ENCODE results near the gene CNTNAP2. TPM values are rescaled to one million over a fixed set of nuclear protein-coding genes. Genes with fewer than 3 reads are reported as not detected.

Gene CNTNAP2
- total and polyA plus RNA-seq, 9 of the 15 experiments (the other 6 are each of a cell fraction or from before 2014, with no cell fraction given) = 0.04 to 0.62 (median 0.09) TPM; not detected in 4

- Histone ChIP-seq H3K4me1 (replicated peaks in 1 of 2; ENCODE audit: control insufficient read depth in 2 of 2, insufficient read depth in 2 of 2, low read length in 2 of 2) (no peaks in the 10 kb centered on the region), H3K9me3 (replicated peaks; ENCODE audit: control insufficient read depth, insufficient read depth, low read depth, low read length) (no peaks in the 10 kb centered on the region), H3K27me3 (ENCODE audit: control insufficient read depth in 2 of 2, insufficient read depth in 2 of 2, low read length in 2 of 2) (no peaks in the 10 kb centered on the region), H3K9me1 (ENCODE audit: control insufficient read depth, insufficient read depth, low read length) (no peaks in the 10 kb centered on the region), H3K9ac (ENCODE audit: insufficient read depth in 1 of 2, low read depth in 2 of 2, low read length in 2 of 2) (no peak overlapping the region), H3K36me3 (ENCODE audit: control insufficient read depth, insufficient read depth, low read length) (no peaks in the 10 kb centered on the region), H4K20me1 (replicated peaks; ENCODE audit: control insufficient read depth, insufficient read depth, low read length) (no peaks in the 10 kb centered on the region), H2AFZ (ENCODE audit: low read depth, low read length) (no peak overlapping the region), H3K4me2 (ENCODE audit: insufficient read depth, low read length) (no peak overlapping the region), H3K4me3 (no peak overlapping the region), H3K27ac (ENCODE audit: extremely low read depth, low read depth, low read length) (no peak overlapping the region), H3K79me2 (ENCODE audit: control insufficient read depth, insufficient read depth, low read length) (no peaks in the 10 kb centered on the region)
- no peak for DNase-seq (ENCODE audit: extremely low read depth in 1 of 4, low spot score in 3 of 4)
- no peak for ATAC-seq
- no TSS peak for BruUV-seq (replicated peaks)
- no peak for FAIRE-seq
- no peak for TF ChIP-seq SREBF2 (CRISPR knock-in tag; IDR thresholded peaks at IDR 0.05)
- TF ChIP-seq ZNF311 (CRISPR knock-in tag; IDR thresholded peaks at IDR 0.05) = no peak
- TF ChIP-seq TAF7 (tag; IDR thresholded peaks at IDR 0.05) = no peak
- no peak for TF ChIP-seq ASH1L (IDR thresholded peaks at IDR 0.05; ENCODE audit: borderline replicate concordance, low read depth, partially characterized antibody)
- no peak for TF ChIP-seq CHD4 (IDR thresholded peaks at IDR 0.05; ENCODE audit: insufficient read depth, insufficient replicate concordance, low read depth, low read length, poor library complexity, severe bottlenecking)
- TF ChIP-seq, protein P1, sequence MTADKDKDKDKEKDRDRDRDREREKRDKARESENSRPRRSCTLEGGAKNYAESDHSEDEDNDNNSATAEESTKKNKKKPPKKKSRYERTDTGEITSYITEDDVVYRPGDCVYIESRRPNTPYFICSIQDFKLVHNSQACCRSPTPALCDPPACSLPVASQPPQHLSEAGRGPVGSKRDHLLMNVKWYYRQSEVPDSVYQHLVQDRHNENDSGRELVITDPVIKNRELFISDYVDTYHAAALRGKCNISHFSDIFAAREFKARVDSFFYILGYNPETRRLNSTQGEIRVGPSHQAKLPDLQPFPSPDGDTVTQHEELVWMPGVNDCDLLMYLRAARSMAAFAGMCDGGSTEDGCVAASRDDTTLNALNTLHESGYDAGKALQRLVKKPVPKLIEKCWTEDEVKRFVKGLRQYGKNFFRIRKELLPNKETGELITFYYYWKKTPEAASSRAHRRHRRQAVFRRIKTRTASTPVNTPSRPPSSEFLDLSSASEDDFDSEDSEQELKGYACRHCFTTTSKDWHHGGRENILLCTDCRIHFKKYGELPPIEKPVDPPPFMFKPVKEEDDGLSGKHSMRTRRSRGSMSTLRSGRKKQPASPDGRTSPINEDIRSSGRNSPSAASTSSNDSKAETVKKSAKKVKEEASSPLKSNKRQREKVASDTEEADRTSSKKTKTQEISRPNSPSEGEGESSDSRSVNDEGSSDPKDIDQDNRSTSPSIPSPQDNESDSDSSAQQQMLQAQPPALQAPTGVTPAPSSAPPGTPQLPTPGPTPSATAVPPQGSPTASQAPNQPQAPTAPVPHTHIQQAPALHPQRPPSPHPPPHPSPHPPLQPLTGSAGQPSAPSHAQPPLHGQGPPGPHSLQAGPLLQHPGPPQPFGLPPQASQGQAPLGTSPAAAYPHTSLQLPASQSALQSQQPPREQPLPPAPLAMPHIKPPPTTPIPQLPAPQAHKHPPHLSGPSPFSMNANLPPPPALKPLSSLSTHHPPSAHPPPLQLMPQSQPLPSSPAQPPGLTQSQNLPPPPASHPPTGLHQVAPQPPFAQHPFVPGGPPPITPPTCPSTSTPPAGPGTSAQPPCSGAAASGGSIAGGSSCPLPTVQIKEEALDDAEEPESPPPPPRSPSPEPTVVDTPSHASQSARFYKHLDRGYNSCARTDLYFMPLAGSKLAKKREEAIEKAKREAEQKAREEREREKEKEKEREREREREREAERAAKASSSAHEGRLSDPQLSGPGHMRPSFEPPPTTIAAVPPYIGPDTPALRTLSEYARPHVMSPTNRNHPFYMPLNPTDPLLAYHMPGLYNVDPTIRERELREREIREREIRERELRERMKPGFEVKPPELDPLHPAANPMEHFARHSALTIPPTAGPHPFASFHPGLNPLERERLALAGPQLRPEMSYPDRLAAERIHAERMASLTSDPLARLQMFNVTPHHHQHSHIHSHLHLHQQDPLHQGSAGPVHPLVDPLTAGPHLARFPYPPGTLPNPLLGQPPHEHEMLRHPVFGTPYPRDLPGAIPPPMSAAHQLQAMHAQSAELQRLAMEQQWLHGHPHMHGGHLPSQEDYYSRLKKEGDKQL (CRISPR knock-in tag; IDR thresholded peaks at IDR 0.05; ENCODE audit: borderline replicate concordance) = no peak
- TF ChIP-seq ATF1 (CRISPR knock-in tag; IDR thresholded peaks at IDR 0.05) = no peak
- TF ChIP-seq ATF1 (tag; IDR thresholded peaks at IDR 0.05) = no peak
- TF ChIP-seq CBX3 (IDR thresholded peaks at IDR 0.05; ENCODE audit: borderline replicate concordance in 1 of 2, low read length in 2 of 2) = no peak
- no peak for TF ChIP-seq ZNF133 (CRISPR knock-in tag; IDR thresholded peaks at IDR 0.05)
- POLR2A ChIA-PET = no interaction called here
- intact Hi-C loops (cut with micrococcal nuclease) = no loop called here
- in situ Hi-C loops (cut with MboI) = no loop called here
- CTCF ChIA-PET (ENCODE audit: low intra/inter-chr PET ratio) = no interaction called here
- WGBS (ENCODE audit: insufficient coverage, low coverage, missing lambda C conversion rate) = 2% methylated on average over 4 of the region's 4 CpGs
Observed at GRCh38 chr7:148014541-148014940, 1897.9 kb downstream of the CNTNAP2 start.
